SK-N-SH (cell line): ENCODE results near the gene PISD. TPM values are rescaled to one million over a fixed set of nuclear protein-coding genes. Genes with fewer than 3 reads are reported as not detected.

Experiments
- CTCF ChIA-PET: fragments of 300-600, 350-600 bp; formaldehyde crosslinking; extraction: SDS; loops from one replicate; lab custom pipeline; 2021; lab: Yijun Ruan, JAX
- POLR2A ChIA-PET: fragments of 350-600 bp; sonication (Branson Sonifier 250); formaldehyde crosslinking; extraction: SDS; loops from one replicate; lab custom pipeline; 2020; ENCODE audit warnings: antibody characterized with exemption, inconsistent platforms; lab: Yijun Ruan, JAX
- DNase-seq: peaks from one replicate; pipeline ENCODE4 v3.0.0; 2012
- H2AFZ ChIP-seq: fragments of 200-600 bp; sonication (generic); 2 replicates; pipeline ENCODE4 v1.8.1; 2016; ENCODE audit warnings: antibody characterized with exemption, mild to moderate bottlenecking, low read depth
- H3F3A ChIP-seq: fragments of 200-600 bp; sonication (generic); replicated peaks from 2 replicates; pipeline ENCODE3; 2016; ENCODE audit warnings: antibody characterized with exemption, mild to moderate bottlenecking; ENCODE audit not compliant: insufficient read depth
- H3K27ac ChIP-seq, 2 experiments: fragments of 200-500 bp in 1 of 2; fragments of 200-600 bp in 1 of 2; sonication (Bioruptor generic) in 1 of 2; sonication (generic), shearing (Covaris generic) in 1 of 2; 2 replicates each; pipeline versions ENCODE4 v1.5.1 to v1.6.1; 2014 to 2016; ENCODE audit warnings: low read depth in 2 of 2, inconsistent platforms in 1 of 2, low read length in 1 of 2, mild to moderate bottlenecking in 1 of 2, mixed read lengths in 1 of 2
- H3K27me3 ChIP-seq: fragments of 200-600 bp; sonication (generic), shearing (Covaris generic); 2 replicates; pipeline ENCODE4 v1.6.1; 2016; ENCODE audit warnings: mixed run types; ENCODE audit not compliant: insufficient read depth
- H3K36me3 ChIP-seq, 2 experiments: fragments of 200-500 bp in 1 of 2; fragments of 200-600 bp in 1 of 2; sonication (Bioruptor generic) in 1 of 2; sonication (generic) in 1 of 2; replicated peaks in 1 of 2; 2 replicates each; pipeline versions ENCODE3 to v1.5.1; 2014 to 2016; ENCODE audit warnings: low read length in 1 of 2, mild to moderate bottlenecking in 1 of 2; ENCODE audit not compliant: insufficient read depth in 2 of 2, control insufficient read depth in 1 of 2
- H3K4me1 ChIP-seq, 2 experiments: fragments of 200-500 bp in 1 of 2; fragments of 200-600 bp in 1 of 2; sonication (Bioruptor generic) in 1 of 2; sonication (generic), shearing (Covaris generic) in 1 of 2; 2 replicates each; pipeline versions ENCODE4 v1.5.1 to v1.6.1; 2014 to 2016; ENCODE audit warnings: low read depth in 1 of 2, low read length in 1 of 2, mixed run types in 1 of 2; ENCODE audit not compliant: insufficient read depth in 2 of 2, control insufficient read depth in 1 of 2
- H3K4me2 ChIP-seq: fragments of 200-600 bp; sonication (generic), shearing (Covaris generic); 2 replicates; pipeline ENCODE4 v1.6.1; 2017; ENCODE audit warnings: mixed run types
- H3K4me3 ChIP-seq, 2 experiments: fragments of 200-500 bp in 1 of 2; fragments of 200-600 bp in 1 of 2; sonication (Bioruptor generic) in 1 of 2; sonication (generic), shearing (Covaris generic) in 1 of 2; 2 replicates each; pipeline versions ENCODE4 v1.5.1 to v1.8.1; 2014 to 2016; ENCODE audit warnings: low read depth in 2 of 2, inconsistent platforms in 1 of 2, low read length in 1 of 2, mild to moderate bottlenecking in 1 of 2, mixed read lengths in 1 of 2, moderate library complexity in 1 of 2
- H3K79me2 ChIP-seq: fragments of 200-600 bp; sonication (generic); 2 replicates; pipeline ENCODE4 v1.8.1; 2017; ENCODE audit warnings: mild to moderate bottlenecking; ENCODE audit not compliant: insufficient read depth
- H3K9ac ChIP-seq: fragments of 200-600 bp; sonication (generic); 2 replicates; pipeline ENCODE4 v1.6.1; 2017; ENCODE audit warnings: mixed run types
- H3K9me2 ChIP-seq: fragments of 200-600 bp; sonication (generic); 2 replicates; pipeline ENCODE4 v1.6.1; 2017; ENCODE audit warnings: mixed run types
- H3K9me3 ChIP-seq: fragments of 200-600 bp; sonication (generic); 2 replicates; pipeline ENCODE4 v1.6.1; 2017; ENCODE audit warnings: mixed run types, mild to moderate bottlenecking, moderate library complexity
- H4K20me1 ChIP-seq: fragments of 200-600 bp; sonication (generic); 2 replicates; pipeline ENCODE4 v1.6.1; 2017; ENCODE audit warnings: mild to moderate bottlenecking, mixed run types; ENCODE audit not compliant: insufficient read depth
- ELF1 ChIP-seq: IDR thresholded peaks from 2 replicates; pipeline ENCODE4 v1.4.0; 2012
- EP300 ChIP-seq, 2 experiments: IDR thresholded peaks; 2 replicates each; pipeline versions ENCODE4 v1.4.0 to v1.6.1; 2012; ENCODE audit warnings: borderline replicate concordance in 1 of 2, low read depth in 1 of 2, low read length in 1 of 2
- FOSL2 ChIP-seq: IDR thresholded peaks from 2 replicates; pipeline ENCODE4 v1.4.0; 2012; ENCODE audit warnings: low read depth, mild to moderate bottlenecking, moderate library complexity, borderline replicate concordance
- FOXJ3 ChIP-seq: sonication (generic); formaldehyde crosslinking; IDR thresholded peaks from 2 replicates; pipeline ENCODE4 v1.5.1; 2020; ENCODE audit warnings: mild to moderate bottlenecking, missing genetic modification reagents
- FOXM1 ChIP-seq: IDR thresholded peaks from 2 replicates; pipeline ENCODE4 v1.4.0; 2012; ENCODE audit warnings: low read depth, mild to moderate bottlenecking
- GABPA ChIP-seq: IDR thresholded peaks from 2 replicates; pipeline ENCODE4 v1.4.0; 2012; ENCODE audit warnings: low read depth, mild to moderate bottlenecking
- IRF3 ChIP-seq: fragments of 150-350 bp; IDR thresholded peaks from 2 replicates; pipeline ENCODE4 v1.6.1; 2016; ENCODE audit warnings: mild to moderate bottlenecking, low read depth, low read length
- MEF2A ChIP-seq: IDR thresholded peaks from 2 replicates; pipeline ENCODE4 v1.4.0; 2012; ENCODE audit warnings: low read depth, borderline replicate concordance
- MXI1 ChIP-seq: IDR thresholded peaks from 2 replicates; pipeline ENCODE4 v1.6.1; 2012; ENCODE audit warnings: mild to moderate bottlenecking, low read depth, low read length, improper control_type of control experiment
- POLR2AphosphoS5 ChIP-seq: IDR thresholded peaks from 2 replicates; pipeline ENCODE4 v1.6.1; 2012; ENCODE audit warnings: low read depth, low read length
- RAD21 ChIP-seq: IDR thresholded peaks from 2 replicates; pipeline ENCODE4 v1.6.1; 2012; ENCODE audit warnings: mild to moderate bottlenecking, low read length
- RFX5 ChIP-seq: IDR thresholded peaks from 2 replicates; pipeline ENCODE4 v1.6.1; 2012; ENCODE audit warnings: mild to moderate bottlenecking, improper control_type of control experiment, low read length
- SMC3 ChIP-seq: IDR thresholded peaks from 2 replicates; pipeline ENCODE4 v1.6.1; 2012; ENCODE audit warnings: low read depth, low read length, improper control_type of control experiment
- TAF1 ChIP-seq: IDR thresholded peaks from 2 replicates; pipeline ENCODE4 v1.6.1; 2012; ENCODE audit warnings: low read depth, mild to moderate bottlenecking, low read length, moderate library complexity, borderline replicate concordance
- USF2 ChIP-seq: fragments of 150-350 bp; IDR thresholded peaks from 2 replicates; pipeline ENCODE4 v1.6.1; 2017; ENCODE audit warnings: antibody characterized with exemption, low read length, low read depth, borderline replicate concordance
- ZBTB33 ChIP-seq: IDR thresholded peaks from 2 replicates; pipeline ENCODE4 v1.4.0; 2012; ENCODE audit warnings: low read depth, borderline replicate concordance
- WGBS: methylation state at CpG from one replicate; pipeline ENCODE4 v1.1.6; 2017; ENCODE audit warnings: low lambda C conversion rate; 5-methylcytosine and 5-hydroxymethylcytosine counted together
- polyA plus RNA-seq, 3 experiments: library from polyadenylated mRNA; depleted of rRNA; stranded (reverse); fragments of >200 nt; gene quantifications; 2 replicates each; pipeline ENCODE4 v1.2.3, GENCODE V29; 2012
- TF ChIP-seq, protein P1 (sequence below): fragments of 200-600 bp; sonication (generic); IDR thresholded peaks from 2 replicates; pipeline ENCODE4 v1.6.1; 2017; ENCODE audit warnings: antibody characterized with exemption, mild to moderate bottlenecking, moderate library complexity
- TF ChIP-seq, protein P2 (sequence below): IDR thresholded peaks from 2 replicates; pipeline ENCODE4 v1.4.0; 2012; ENCODE audit warnings: low read depth

The PISD gene
- polyA plus RNA-seq, 1 of the 3 experiments (the other 2 are of a cell fraction) = 34.9 TPM

DNA sequence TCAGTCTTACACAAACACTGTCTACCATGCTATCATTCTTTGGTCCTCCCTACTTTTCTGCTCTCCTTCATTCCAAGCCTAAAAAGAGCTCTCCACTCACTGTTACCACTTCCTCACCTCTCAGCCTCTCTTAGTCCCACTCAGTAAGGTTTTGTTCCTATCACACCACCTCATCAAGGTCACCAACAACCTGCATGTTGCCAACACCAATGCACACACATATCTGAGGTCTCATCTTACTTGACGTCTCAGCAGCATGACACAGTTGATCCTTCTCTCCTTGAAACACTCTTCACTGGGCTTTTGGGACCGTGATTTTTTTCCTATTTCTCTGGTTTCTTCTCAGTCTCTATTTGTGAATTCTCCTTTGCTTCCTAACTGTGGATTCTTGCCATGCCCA is 8.1 kb downstream of the PISD start (continued):
- no peak for TF ChIP-seq IRF3
- no peak for TF ChIP-seq USF2
- no peak for TF ChIP-seq RFX5
- TF ChIP-seq, protein P1, sequence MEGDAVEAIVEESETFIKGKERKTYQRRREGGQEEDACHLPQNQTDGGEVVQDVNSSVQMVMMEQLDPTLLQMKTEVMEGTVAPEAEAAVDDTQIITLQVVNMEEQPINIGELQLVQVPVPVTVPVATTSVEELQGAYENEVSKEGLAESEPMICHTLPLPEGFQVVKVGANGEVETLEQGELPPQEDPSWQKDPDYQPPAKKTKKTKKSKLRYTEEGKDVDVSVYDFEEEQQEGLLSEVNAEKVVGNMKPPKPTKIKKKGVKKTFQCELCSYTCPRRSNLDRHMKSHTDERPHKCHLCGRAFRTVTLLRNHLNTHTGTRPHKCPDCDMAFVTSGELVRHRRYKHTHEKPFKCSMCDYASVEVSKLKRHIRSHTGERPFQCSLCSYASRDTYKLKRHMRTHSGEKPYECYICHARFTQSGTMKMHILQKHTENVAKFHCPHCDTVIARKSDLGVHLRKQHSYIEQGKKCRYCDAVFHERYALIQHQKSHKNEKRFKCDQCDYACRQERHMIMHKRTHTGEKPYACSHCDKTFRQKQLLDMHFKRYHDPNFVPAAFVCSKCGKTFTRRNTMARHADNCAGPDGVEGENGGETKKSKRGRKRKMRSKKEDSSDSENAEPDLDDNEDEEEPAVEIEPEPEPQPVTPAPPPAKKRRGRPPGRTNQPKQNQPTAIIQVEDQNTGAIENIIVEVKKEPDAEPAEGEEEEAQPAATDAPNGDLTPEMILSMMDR = no peak
- TF ChIP-seq SMC3 = no peak
- TF ChIP-seq MEF2A = no peak
- no peak for TF ChIP-seq TAF1

GRCh38 chr22:31652911-31653684 is 8.9 kb downstream of the PISD start:
- no peak overlapping the region for H2AFZ ChIP-seq
- no peak overlapping the region for H3K27ac ChIP-seq
- peaks cover 10% of the 10 kb centered on the region; the same call in 1 of the 2 replicates for H4K20me1 ChIP-seq
- no peaks in the 10 kb centered on the region for H3K27me3 ChIP-seq
- H3K4me1 ChIP-seq = no peaks in the 10 kb centered on the region; a peak in 1 of 4 replicates
- H3K79me2 ChIP-seq = peaks cover 84% of the 10 kb centered on the region
- H3K4me2 ChIP-seq = no peak overlapping the region
- ChIA-PET CTCF (interaction anchor here (1.0 kb wide), 1 partner anchor 317 kb away, joined by 3 read pairs; no protein-coding TSS in a partner anchor), POLR2A (no interaction called here)
- H3K36me3 ChIP-seq = peaks cover 0 to under 1% of the 10 kb centered on the region in 2 experiments
- no peak for DNase-seq
- peaks cover 5% of the 10 kb centered on the region for H3F3A ChIP-seq
- H3K9ac ChIP-seq = no peak overlapping the region
- 90% methylated on average over 9 of the region's 9 CpGs for WGBS
- H3K9me2 ChIP-seq = no peaks in the 10 kb centered on the region
- H3K4me3 ChIP-seq = no peak overlapping the region
- no peaks in the 10 kb centered on the region for H3K9me3 ChIP-seq
- TF ChIP-seq RAD21 (no peak), FOXM1 (no peak), IRF3 (no peak), ELF1 (no peak), ZBTB33 (no peak), FOSL2 (no peak), GABPA (no peak), MXI1 (no peak), MEF2A (no peak), FOXJ3 (CRISPR knock-in tag) (no peak), POLR2AphosphoS5 (no peak), USF2 (no peak), EP300 (IDR thresholded peaks at IDR 0.05; ENCODE audit: borderline replicate concordance in 1 of 2, low read depth in 1 of 2, low read length in 1 of 2) (no peak)
- TF ChIP-seq, protein P2, sequence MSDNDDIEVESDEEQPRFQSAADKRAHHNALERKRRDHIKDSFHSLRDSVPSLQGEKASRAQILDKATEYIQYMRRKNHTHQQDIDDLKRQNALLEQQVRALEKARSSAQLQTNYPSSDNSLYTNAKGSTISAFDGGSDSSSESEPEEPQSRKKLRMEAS = no peak
- TF ChIP-seq, protein P1 = no peak
